Measurements from ENCODE around the gene CMPK1. TPM values are rescaled to one million over a fixed set of nuclear protein-coding genes. Genes with fewer than 3 reads are reported as not detected.
A peak's percentile ranks its signal among the peaks of the same experiment; 100 is the strongest.
"Not testable (repeated sequence)": the region's sequence is repeated elsewhere in the genome, so short reads cannot be mapped to it uniquely, and the experiment has no call there.

CMPK1 gene
- 100 to 1,000 TPM; 104 to 116 (median 107) TPM for total RNA-seq

- ATAC-seq = peak; percentile 84 to 88
- peaks cover 15% of the 10 kb centered on the region for H3K4me1 Mint-ChIP-seq (ENCODE audit: low read depth)
- DNase-seq = peak; percentile 74
- H3K36me3 Mint-ChIP-seq (ENCODE audit: insufficient read depth) = no peaks in the 10 kb centered on the region
- H3K27me3 Mint-ChIP-seq (ENCODE audit: low read depth) = no peaks in the 10 kb centered on the region
- H3K4me3 Mint-ChIP-seq = peak within 1 kb of the TSS; percentile 94
- no peaks in the 10 kb centered on the region for H3K9me3 Mint-ChIP-seq
Measured at GRCh38 chr1:47333578-47333921, at the start of gene CMPK1. TSS of gene CMPK1 (plus strand) at chr1:47333790. CDS start at chr1:47333946, 156 bp downstream.

- not testable (repeated sequence) for H3K9me3 Mint-ChIP-seq; H3K27me3 Mint-ChIP-seq (ENCODE audit: low read depth); H3K36me3 Mint-ChIP-seq (ENCODE audit: insufficient read depth); DNase-seq; H3K4me3 Mint-ChIP-seq; H3K4me1 Mint-ChIP-seq (ENCODE audit: low read depth); ATAC-seq
Measured at GRCh38 chr1:47288116-47288515, 45.5 kb upstream of the CMPK1 start.

DNA sequence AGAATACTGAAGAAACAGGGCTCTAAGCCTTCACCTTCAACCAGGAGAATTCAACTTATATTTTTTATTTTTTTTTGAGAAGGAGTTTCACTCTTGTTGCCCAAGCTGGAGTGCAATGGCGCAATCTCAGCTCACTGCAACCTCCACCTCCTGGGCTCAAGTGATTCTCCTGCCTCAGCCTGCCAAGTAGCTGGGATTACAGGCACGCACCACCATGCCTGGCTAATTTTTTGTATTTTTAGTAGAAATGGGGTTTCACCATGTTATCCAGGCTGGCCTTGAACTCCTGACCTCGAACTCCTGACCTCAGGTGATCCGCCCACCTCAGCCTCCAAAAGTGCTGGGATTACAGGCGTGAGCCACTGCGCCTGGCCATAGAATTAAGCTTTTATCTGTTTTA, 38.7 kb upstream of the CMPK1 start:
- not testable (repeated sequence) for H3K36me3 Mint-ChIP-seq (ENCODE audit: insufficient read depth); H3K4me1 Mint-ChIP-seq (ENCODE audit: low read depth)

GRCh38 chr1:47295579-47295978, 38.0 kb upstream of the CMPK1 start:
- Mint-ChIP-seq H3K36me3 (ENCODE audit: insufficient read depth) (no peaks in the 10 kb centered on the region), H3K4me1 (ENCODE audit: low read depth) (no peaks in the 10 kb centered on the region), H3K27me3 (ENCODE audit: low read depth) (no peaks in the 10 kb centered on the region), H3K9me3 (no peaks in the 10 kb centered on the region), H3K4me3 (no peak overlapping the region)
- ATAC-seq = no peak
- DNase-seq = no peak

More for the DNA sequence above, 38.7 kb upstream of the CMPK1 start:
- H3K27me3 Mint-ChIP-seq (ENCODE audit: low read depth); H3K4me3 Mint-ChIP-seq; ATAC-seq; H3K9me3 Mint-ChIP-seq; DNase-seq: not testable (repeated sequence)

DNA sequence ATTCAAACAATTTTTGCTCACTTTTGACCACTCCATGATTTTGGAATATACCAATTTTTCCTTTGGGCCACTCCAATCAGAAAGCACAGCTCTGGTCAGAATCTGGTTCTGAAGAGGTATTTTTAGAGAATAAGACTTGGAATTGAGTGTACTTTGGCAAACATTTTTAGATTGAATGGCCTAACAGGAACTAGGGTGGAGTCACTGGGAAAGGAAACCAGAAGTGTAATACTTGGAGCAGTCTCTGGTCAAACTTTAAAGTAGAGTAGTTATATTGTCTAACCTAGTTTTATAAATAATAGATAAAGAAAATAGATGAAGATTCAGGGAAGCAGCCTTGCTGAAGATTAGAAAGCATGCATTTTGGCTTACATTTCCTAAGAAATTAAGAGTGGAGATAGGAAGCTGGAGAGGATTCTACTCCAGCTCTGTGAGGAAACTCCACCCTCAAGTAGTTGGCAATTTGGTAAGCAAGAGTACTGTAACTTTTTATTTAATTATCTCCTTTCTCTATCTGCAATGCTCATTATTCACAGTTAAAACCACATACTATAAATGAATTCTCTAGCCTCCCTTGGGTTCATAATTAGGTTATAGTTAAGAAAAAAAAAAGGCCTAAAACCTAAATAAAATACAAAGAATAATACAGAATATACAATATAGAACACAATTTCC, 35.4 kb upstream of the CMPK1 start:
- Mint-ChIP-seq H3K36me3 (ENCODE audit: insufficient read depth) (peaks cover 13% of the 10 kb centered on the region), H3K4me1 (ENCODE audit: low read depth) (no peaks in the 10 kb centered on the region), H3K4me3 (no peak overlapping the region), H3K9me3 (no peaks in the 10 kb centered on the region), H3K27me3 (ENCODE audit: low read depth) (no peaks in the 10 kb centered on the region)
- DNase-seq (no peak), ATAC-seq (no peak)

- peaks cover 2% of the 10 kb centered on the region for H3K4me1 Mint-ChIP-seq (ENCODE audit: low read depth)
- H3K4me3 Mint-ChIP-seq = no peak overlapping the region
- no peaks in the 10 kb centered on the region for H3K9me3 Mint-ChIP-seq
- H3K27me3 Mint-ChIP-seq (ENCODE audit: low read depth) = no peaks in the 10 kb centered on the region
- ATAC-seq (no peak), DNase-seq (no peak)
- H3K36me3 Mint-ChIP-seq (ENCODE audit: insufficient read depth) = peaks cover 17% of the 10 kb centered on the region
Measured at GRCh38 chr1:47302472-47302871, 31.1 kb upstream of the CMPK1 start.

DNA sequence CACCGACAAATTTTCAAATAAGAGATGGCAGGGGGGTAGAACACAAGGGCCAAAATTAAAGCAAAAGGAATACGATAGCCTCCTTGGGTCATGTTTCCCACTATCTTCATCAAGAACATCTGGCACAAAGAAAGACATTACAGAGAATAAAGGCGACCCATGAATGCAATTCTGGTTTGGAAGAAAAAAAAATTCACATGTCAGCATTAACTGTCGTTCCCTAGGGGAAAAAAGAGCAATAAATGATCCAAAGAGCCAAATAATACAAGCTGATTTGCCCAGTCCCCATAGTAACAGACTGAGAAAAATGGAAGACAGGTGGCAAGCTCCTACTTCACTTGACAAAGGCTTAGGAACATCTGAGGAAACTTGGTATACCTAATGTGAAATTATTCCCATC, 24.2 kb upstream of the CMPK1 start:
- DNase-seq (no peak), ATAC-seq (no peak)
- Mint-ChIP-seq H3K27me3 (ENCODE audit: low read depth) (no peaks in the 10 kb centered on the region), H3K4me1 (ENCODE audit: low read depth) (peaks cover 12% of the 10 kb centered on the region), H3K36me3 (ENCODE audit: insufficient read depth) (peaks cover 3% of the 10 kb centered on the region), H3K9me3 (no peaks in the 10 kb centered on the region), H3K4me3 (no peak overlapping the region)

- peak; percentile 98 to 99 for ATAC-seq
- DNase-seq = peak; percentile 93
- Mint-ChIP-seq H3K4me3 (peak within 1 kb of the TSS; percentile 81), H3K9me3 (no peaks in the 10 kb centered on the region), H3K27me3 (ENCODE audit: low read depth) (no peaks in the 10 kb centered on the region), H3K4me1 (ENCODE audit: low read depth) (peaks cover 12% of the 10 kb centered on the region), H3K36me3 (ENCODE audit: insufficient read depth) (no peaks in the 10 kb centered on the region)
Measured at GRCh38 chr1:47313915-47314664, 19.5 kb upstream of the CMPK1 start, which contains the start of gene STIL. TSS of gene STIL (minus strand) at chr1:47314147. CDS start at chr1:47310319, 3,828 bp downstream.

GRCh38 chr1:47317841-47318240, 15.7 kb upstream of the CMPK1 start:
- ATAC-seq (no peak), DNase-seq (no peak)
- H3K4me1 Mint-ChIP-seq (ENCODE audit: low read depth) = peaks cover 9% of the 10 kb centered on the region
- H3K27me3 Mint-ChIP-seq (ENCODE audit: low read depth) = no peaks in the 10 kb centered on the region
- H3K36me3 Mint-ChIP-seq (ENCODE audit: insufficient read depth) = no peaks in the 10 kb centered on the region
- no peak overlapping the region for H3K4me3 Mint-ChIP-seq
- no peaks in the 10 kb centered on the region for H3K9me3 Mint-ChIP-seq

GRCh38 chr1:47319968-47320367, 13.6 kb upstream of the CMPK1 start:
- not testable (repeated sequence) for ATAC-seq; H3K27me3 Mint-ChIP-seq (ENCODE audit: low read depth); H3K4me3 Mint-ChIP-seq; H3K4me1 Mint-ChIP-seq (ENCODE audit: low read depth); DNase-seq; H3K9me3 Mint-ChIP-seq; H3K36me3 Mint-ChIP-seq (ENCODE audit: insufficient read depth)

- DNase-seq (no peak), ATAC-seq (no peak)
- H3K36me3 Mint-ChIP-seq (ENCODE audit: insufficient read depth) = no peaks in the 10 kb centered on the region
- H3K27me3 Mint-ChIP-seq (ENCODE audit: low read depth) = no peaks in the 10 kb centered on the region
- no peaks in the 10 kb centered on the region for H3K4me1 Mint-ChIP-seq (ENCODE audit: low read depth)
- no peak overlapping the region for H3K4me3 Mint-ChIP-seq
- no peaks in the 10 kb centered on the region for H3K9me3 Mint-ChIP-seq
Measured at GRCh38 chr1:47323599-47324031, 10.0 kb upstream of the CMPK1 start.

GRCh38 chr1:47324682-47325081, 8.9 kb upstream of the CMPK1 start:
- no peaks in the 10 kb centered on the region for H3K4me1 Mint-ChIP-seq (ENCODE audit: low read depth)
- no peaks in the 10 kb centered on the region for H3K9me3 Mint-ChIP-seq
- no peaks in the 10 kb centered on the region for H3K36me3 Mint-ChIP-seq (ENCODE audit: insufficient read depth)
- DNase-seq (no peak), ATAC-seq (no peak)
- H3K4me3 Mint-ChIP-seq = no peak overlapping the region
- no peaks in the 10 kb centered on the region for H3K27me3 Mint-ChIP-seq (ENCODE audit: low read depth)

DNA sequence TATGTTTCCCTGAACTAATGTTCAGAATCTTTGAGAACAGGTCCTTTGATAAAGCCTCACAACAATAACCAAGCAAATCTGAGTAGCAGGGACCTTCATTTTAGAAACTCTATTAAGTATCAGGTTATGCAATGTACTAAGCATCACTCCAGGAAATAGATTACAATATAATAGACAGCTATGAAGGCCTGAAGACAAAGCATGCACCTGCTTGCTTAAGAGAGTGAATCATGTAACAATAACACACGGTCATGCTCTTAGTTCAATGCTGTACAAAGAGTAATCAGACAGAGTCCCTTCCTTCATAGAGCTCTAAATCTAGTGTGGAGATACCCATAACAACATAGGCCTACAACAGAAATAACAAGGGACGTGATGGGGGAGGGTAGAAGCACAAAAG, 8.1 kb upstream of the CMPK1 start:
- ATAC-seq = no peak
- H3K9me3 Mint-ChIP-seq = no peaks in the 10 kb centered on the region

GRCh38 chr1:47326271-47326670, 7.3 kb upstream of the CMPK1 start:
- Mint-ChIP-seq H3K4me3 (no peak overlapping the region), H3K4me1 (ENCODE audit: low read depth) (no peaks in the 10 kb centered on the region), H3K9me3 (no peaks in the 10 kb centered on the region), H3K36me3 (ENCODE audit: insufficient read depth) (no peaks in the 10 kb centered on the region), H3K27me3 (ENCODE audit: low read depth) (no peaks in the 10 kb centered on the region)
- no peak for DNase-seq
- no peak for ATAC-seq

More for the DNA sequence above, 8.1 kb upstream of the CMPK1 start:
- DNase-seq = no peak
- Mint-ChIP-seq H3K4me1 (ENCODE audit: low read depth) (no peaks in the 10 kb centered on the region), H3K27me3 (ENCODE audit: low read depth) (no peaks in the 10 kb centered on the region), H3K36me3 (ENCODE audit: insufficient read depth) (no peaks in the 10 kb centered on the region), H3K4me3 (no peak overlapping the region)

GRCh38 chr1:47328992-47329391, 4.6 kb upstream of the CMPK1 start:
- H3K4me1 Mint-ChIP-seq (ENCODE audit: low read depth) = no peaks in the 10 kb centered on the region
- H3K4me3 Mint-ChIP-seq = no peak overlapping the region
- no peaks in the 10 kb centered on the region for H3K9me3 Mint-ChIP-seq
- no peak for ATAC-seq
- DNase-seq = no peak
- no peaks in the 10 kb centered on the region for H3K27me3 Mint-ChIP-seq (ENCODE audit: low read depth)
- H3K36me3 Mint-ChIP-seq (ENCODE audit: insufficient read depth) = no peaks in the 10 kb centered on the region

Measured in activated T-cell treated with anti-CD3 and anti-CD28 coated beads, Interleukin-2, amount 50 U/mL, for 4 hours (primary cell).